22Rv1 (cell line): Measurements from ENCODE around the gene DOCK3.

ENCODE experiments used
- CTCF ChIP-seq: fragments of 450-650 bp; IDR thresholded peaks from 2 replicates; pipeline ENCODE4 v1.5.1; 2017; ENCODE audit warnings: mild to moderate bottlenecking
- ZFX ChIP-seq: fragments of 450-650 bp; IDR thresholded peaks from 2 replicates; pipeline ENCODE4 v1.6.1; 2017; ENCODE audit warnings: antibody characterized with exemption, borderline replicate concordance

- TF ChIP-seq CTCF (no peak), ZFX (no peak)
These were observed 728.9 kb downstream of the DOCK3 start for GRCh38 chr3:51403675-51404074.
